H1 (cell line): Measurements from ENCODE around the gene MSI2.

ENCODE experiments used
- CBX5 ChIP-seq: fragments of 300-800, 300-1000 bp; sonication (generic); IDR thresholded peaks from 2 replicates; pipeline ENCODE4 v1.7.1; 2016; ENCODE audit warnings: antibody characterized with exemption, low read length, low read depth
- EGR1 ChIP-seq: IDR thresholded peaks from 2 replicates; pipeline ENCODE4 v1.6.1; 2011; ENCODE audit warnings: low read depth, low read length, borderline replicate concordance
- SIX5 ChIP-seq: IDR thresholded peaks from 2 replicates; pipeline ENCODE4 v1.6.1; 2011; ENCODE audit warnings: mild to moderate bottlenecking, low read depth, low read length
- TF ChIP-seq, protein P1 (sequence below): IDR thresholded peaks from 2 replicates; pipeline ENCODE4 v1.6.1; 2012; ENCODE audit warnings: low read length, inconsistent platforms
- TF ChIP-seq, protein P2 (sequence below), 3 experiments: IDR thresholded peaks; 1 replicate in 2 of 3; 2 replicates in 1 of 3; pipeline versions ENCODE4 v1.5.1 to v1.6.1; 2011; ENCODE audit warnings: low read length in 3 of 3, mild to moderate bottlenecking in 3 of 3, inconsistent platforms in 2 of 3, low read depth in 1 of 3, moderate library complexity in 1 of 3; ENCODE audit not compliant: insufficient read depth in 1 of 3; ENCODE audit errors: control extremely low read depth in 1 of 3

- no peak for TF ChIP-seq SIX5
- no peak for TF ChIP-seq CBX5
- TF ChIP-seq, protein P1, sequence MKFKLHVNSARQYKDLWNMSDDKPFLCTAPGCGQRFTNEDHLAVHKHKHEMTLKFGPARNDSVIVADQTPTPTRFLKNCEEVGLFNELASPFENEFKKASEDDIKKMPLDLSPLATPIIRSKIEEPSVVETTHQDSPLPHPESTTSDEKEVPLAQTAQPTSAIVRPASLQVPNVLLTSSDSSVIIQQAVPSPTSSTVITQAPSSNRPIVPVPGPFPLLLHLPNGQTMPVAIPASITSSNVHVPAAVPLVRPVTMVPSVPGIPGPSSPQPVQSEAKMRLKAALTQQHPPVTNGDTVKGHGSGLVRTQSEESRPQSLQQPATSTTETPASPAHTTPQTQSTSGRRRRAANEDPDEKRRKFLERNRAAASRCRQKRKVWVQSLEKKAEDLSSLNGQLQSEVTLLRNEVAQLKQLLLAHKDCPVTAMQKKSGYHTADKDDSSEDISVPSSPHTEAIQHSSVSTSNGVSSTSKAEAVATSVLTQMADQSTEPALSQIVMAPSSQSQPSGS = no peak
- no peak for TF ChIP-seq EGR1
- TF ChIP-seq, protein P2, sequence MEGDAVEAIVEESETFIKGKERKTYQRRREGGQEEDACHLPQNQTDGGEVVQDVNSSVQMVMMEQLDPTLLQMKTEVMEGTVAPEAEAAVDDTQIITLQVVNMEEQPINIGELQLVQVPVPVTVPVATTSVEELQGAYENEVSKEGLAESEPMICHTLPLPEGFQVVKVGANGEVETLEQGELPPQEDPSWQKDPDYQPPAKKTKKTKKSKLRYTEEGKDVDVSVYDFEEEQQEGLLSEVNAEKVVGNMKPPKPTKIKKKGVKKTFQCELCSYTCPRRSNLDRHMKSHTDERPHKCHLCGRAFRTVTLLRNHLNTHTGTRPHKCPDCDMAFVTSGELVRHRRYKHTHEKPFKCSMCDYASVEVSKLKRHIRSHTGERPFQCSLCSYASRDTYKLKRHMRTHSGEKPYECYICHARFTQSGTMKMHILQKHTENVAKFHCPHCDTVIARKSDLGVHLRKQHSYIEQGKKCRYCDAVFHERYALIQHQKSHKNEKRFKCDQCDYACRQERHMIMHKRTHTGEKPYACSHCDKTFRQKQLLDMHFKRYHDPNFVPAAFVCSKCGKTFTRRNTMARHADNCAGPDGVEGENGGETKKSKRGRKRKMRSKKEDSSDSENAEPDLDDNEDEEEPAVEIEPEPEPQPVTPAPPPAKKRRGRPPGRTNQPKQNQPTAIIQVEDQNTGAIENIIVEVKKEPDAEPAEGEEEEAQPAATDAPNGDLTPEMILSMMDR (IDR thresholded peaks at IDR 0.05; ENCODE audit: control extremely low read depth in 1 of 3, insufficient read depth in 1 of 3, low read depth in 1 of 3, low read length in 3 of 3) = no peak
These were observed 440.9 kb downstream of the MSI2 start for GRCh38 chr17:57697197-57697596.
